ENCODE data around the gene LCN1.

Gene LCN1

DNA sequence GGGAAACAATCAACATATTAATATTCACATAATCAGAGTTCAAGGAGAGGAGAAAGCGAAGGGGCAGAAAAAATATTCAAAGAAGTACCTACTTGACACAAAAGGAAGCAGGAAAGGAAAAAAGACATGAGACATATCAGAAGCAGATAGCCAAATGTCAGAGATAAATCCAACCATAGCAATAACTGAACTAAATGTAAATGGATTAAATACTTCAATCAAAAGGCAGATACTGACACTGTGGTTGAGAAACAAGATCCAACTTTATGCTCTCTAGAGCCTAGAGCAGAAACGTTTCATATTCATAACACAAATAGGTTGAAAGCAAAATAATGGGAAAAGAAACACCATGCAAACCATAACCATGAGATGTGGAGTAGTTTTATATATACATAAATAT lies 11.8 kb upstream of the LCN1 start:
- H3F3A ChIP-seq (ENCODE audit: insufficient read depth), result no peaks in the 10 kb centered on the region
- H3K36me3 ChIP-seq (ENCODE audit: low read length), result no peaks in the 10 kb centered on the region
- H3K9ac ChIP-seq (ENCODE audit: low read length), result no peak overlapping the region
- no peaks in the 10 kb centered on the region; the same call in 1 of the 2 replicates for H4K20me1 ChIP-seq (ENCODE audit: low read depth, low read length)
- no peak overlapping the region for H3K27ac ChIP-seq (ENCODE audit: low read depth, low read length)
- no peak overlapping the region for H2AFZ ChIP-seq (ENCODE audit: low read depth, low read length, severe bottlenecking)
- H3K4me2 ChIP-seq (ENCODE audit: low read depth, low read length, poor library complexity, severe bottlenecking), result no peak overlapping the region
- no peaks in the 10 kb centered on the region for H3K9me3 ChIP-seq (ENCODE audit: insufficient read depth, low read length)
- H3K79me2 ChIP-seq (ENCODE audit: insufficient read depth, low read length), result no peaks in the 10 kb centered on the region
- H3K4me3 ChIP-seq (ENCODE audit: insufficient read depth, low read length, poor library complexity, severe bottlenecking), result no peak overlapping the region
- H3K9me2 ChIP-seq (replicated peaks; ENCODE audit: insufficient read depth, low read length), result no peaks in the 10 kb centered on the region
- no peaks in the 10 kb centered on the region for H3K27me3 ChIP-seq (ENCODE audit: low read length)
- TF ChIP-seq, protein P1, sequence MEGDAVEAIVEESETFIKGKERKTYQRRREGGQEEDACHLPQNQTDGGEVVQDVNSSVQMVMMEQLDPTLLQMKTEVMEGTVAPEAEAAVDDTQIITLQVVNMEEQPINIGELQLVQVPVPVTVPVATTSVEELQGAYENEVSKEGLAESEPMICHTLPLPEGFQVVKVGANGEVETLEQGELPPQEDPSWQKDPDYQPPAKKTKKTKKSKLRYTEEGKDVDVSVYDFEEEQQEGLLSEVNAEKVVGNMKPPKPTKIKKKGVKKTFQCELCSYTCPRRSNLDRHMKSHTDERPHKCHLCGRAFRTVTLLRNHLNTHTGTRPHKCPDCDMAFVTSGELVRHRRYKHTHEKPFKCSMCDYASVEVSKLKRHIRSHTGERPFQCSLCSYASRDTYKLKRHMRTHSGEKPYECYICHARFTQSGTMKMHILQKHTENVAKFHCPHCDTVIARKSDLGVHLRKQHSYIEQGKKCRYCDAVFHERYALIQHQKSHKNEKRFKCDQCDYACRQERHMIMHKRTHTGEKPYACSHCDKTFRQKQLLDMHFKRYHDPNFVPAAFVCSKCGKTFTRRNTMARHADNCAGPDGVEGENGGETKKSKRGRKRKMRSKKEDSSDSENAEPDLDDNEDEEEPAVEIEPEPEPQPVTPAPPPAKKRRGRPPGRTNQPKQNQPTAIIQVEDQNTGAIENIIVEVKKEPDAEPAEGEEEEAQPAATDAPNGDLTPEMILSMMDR (IDR thresholded peaks at IDR 0.05; ENCODE audit: insufficient read depth, low read length, poor library complexity, severe bottlenecking), result no peak
- TF ChIP-seq EZH2phosphoT487 (conservative IDR thresholded peaks at IDR 0.05; ENCODE audit: low read length), result no peak

DNA sequence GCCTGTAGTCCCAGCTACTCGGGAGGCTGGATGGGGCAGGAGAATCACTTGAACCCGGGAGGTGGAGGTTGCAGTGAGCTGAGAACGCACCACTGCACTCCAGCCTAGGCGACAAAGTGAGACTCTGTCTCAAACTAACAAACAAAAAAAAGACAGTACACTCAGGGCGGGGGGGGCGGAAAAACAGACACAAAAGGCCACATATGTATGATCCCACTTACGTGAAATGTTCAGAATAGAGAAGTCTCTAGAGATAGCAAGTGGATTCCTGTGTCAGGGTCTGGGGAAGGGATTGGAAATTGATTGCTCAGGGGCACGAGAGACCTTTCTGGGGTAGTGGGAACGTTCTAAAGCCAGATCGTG lies 9.0 kb upstream of the LCN1 start:
- no peaks in the 10 kb centered on the region for H3F3A ChIP-seq (ENCODE audit: insufficient read depth)
- H4K20me1 ChIP-seq (ENCODE audit: low read depth, low read length), result no peaks in the 10 kb centered on the region
- no peak overlapping the region for H3K27ac ChIP-seq (ENCODE audit: low read depth, low read length)
- no peaks in the 10 kb centered on the region for H3K27me3 ChIP-seq (ENCODE audit: low read length)
- no peak overlapping the region for H3K4me3 ChIP-seq (ENCODE audit: insufficient read depth, low read length, poor library complexity, severe bottlenecking)
- no peak overlapping the region for H3K9ac ChIP-seq (ENCODE audit: low read length)
- no peaks in the 10 kb centered on the region for H3K9me2 ChIP-seq (replicated peaks; ENCODE audit: insufficient read depth, low read length)
- H2AFZ ChIP-seq (ENCODE audit: low read depth, low read length, severe bottlenecking), result no peak overlapping the region
- no peak overlapping the region for H3K4me2 ChIP-seq (ENCODE audit: low read depth, low read length, poor library complexity, severe bottlenecking)
- H3K36me3 ChIP-seq (ENCODE audit: low read length), result no peaks in the 10 kb centered on the region
- H3K9me3 ChIP-seq (ENCODE audit: insufficient read depth, low read length), result no peaks in the 10 kb centered on the region
- TF ChIP-seq, protein P1 (IDR thresholded peaks at IDR 0.05; ENCODE audit: insufficient read depth, low read length, poor library complexity, severe bottlenecking), result no peak
- no peak for TF ChIP-seq EZH2phosphoT487 (conservative IDR thresholded peaks at IDR 0.05; ENCODE audit: low read length)
- no peaks in the 10 kb centered on the region for H3K79me2 ChIP-seq (ENCODE audit: insufficient read depth, low read length)

DNA sequence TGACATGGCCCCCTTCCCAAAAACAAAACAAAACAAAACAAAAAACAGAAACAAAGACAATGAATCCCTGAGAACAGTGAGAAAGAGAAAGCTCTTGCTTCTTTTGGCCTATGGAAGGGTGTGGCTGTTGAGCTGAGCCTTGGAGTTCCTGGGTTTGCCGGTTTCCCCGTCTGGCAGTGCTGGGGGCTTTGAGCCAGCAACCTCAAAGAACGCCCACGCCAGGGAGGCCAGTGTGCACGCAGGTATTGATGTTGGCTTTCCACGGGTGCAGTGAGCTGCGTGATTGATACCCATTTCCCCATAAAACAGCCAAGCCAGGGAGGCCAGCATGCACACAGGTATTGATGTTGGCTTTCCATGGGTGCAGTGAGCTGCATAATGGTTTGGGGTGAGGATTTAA lies 8.3 kb upstream of the LCN1 start:
- Histone ChIP-seq H3K9me2 (replicated peaks; ENCODE audit: insufficient read depth, low read length) (no peaks in the 10 kb centered on the region), H3K4me2 (ENCODE audit: low read depth, low read length, poor library complexity, severe bottlenecking) (no peak overlapping the region), H3F3A (ENCODE audit: insufficient read depth) (no peaks in the 10 kb centered on the region), H3K36me3 (ENCODE audit: low read length) (no peaks in the 10 kb centered on the region), H3K79me2 (ENCODE audit: insufficient read depth, low read length) (no peaks in the 10 kb centered on the region), H3K9me3 (ENCODE audit: insufficient read depth, low read length) (no peaks in the 10 kb centered on the region), H2AFZ (ENCODE audit: low read depth, low read length, severe bottlenecking) (no peak overlapping the region), H3K9ac (ENCODE audit: low read length) (no peak overlapping the region), H3K27ac (ENCODE audit: low read depth, low read length) (no peak overlapping the region), H3K4me3 (ENCODE audit: insufficient read depth, low read length, poor library complexity, severe bottlenecking) (no peak overlapping the region), H4K20me1 (ENCODE audit: low read depth, low read length) (no peaks in the 10 kb centered on the region), H3K27me3 (ENCODE audit: low read length) (no peaks in the 10 kb centered on the region)
- no peak for TF ChIP-seq EZH2phosphoT487 (conservative IDR thresholded peaks at IDR 0.05; ENCODE audit: low read length)
- TF ChIP-seq, protein P1 (IDR thresholded peaks at IDR 0.05; ENCODE audit: insufficient read depth, low read length, poor library complexity, severe bottlenecking), result no peak

Data from SU-DHL-6 (cell line).